Parathyroid adenoma (tissue), 2 donors: Measurements from ENCODE around the gene GNPDA2.

Source experiments
- H2AFZ ChIP-seq: fragments of 300-600 bp; sonication (generic); one replicate; pipeline ENCODE4 v1.7.0; 2017; ENCODE audit warnings: antibody characterized with exemption, mild to moderate bottlenecking
- H3K27ac ChIP-seq: fragments of 300-600 bp; sonication (generic); one replicate; pipeline ENCODE4 v1.7.0; 2017
- H3K27me3 ChIP-seq: fragments of 300-600 bp; sonication (generic); one replicate; pipeline ENCODE4 v1.7.0; 2017; ENCODE audit warnings: low read length; ENCODE audit not compliant: control insufficient read depth, insufficient read depth
- H3K36me3 ChIP-seq: fragments of 300-600 bp; sonication (generic); one replicate; pipeline ENCODE4 v1.7.0; 2017; ENCODE audit warnings: low read length; ENCODE audit not compliant: control insufficient read depth, insufficient read depth
- H3K4me1 ChIP-seq: fragments of 300-600 bp; sonication (generic); one replicate; pipeline ENCODE4 v1.7.0; 2017; ENCODE audit warnings: control low read depth
- H3K4me2 ChIP-seq: fragments of 300-600 bp; sonication (generic); one replicate; pipeline ENCODE4 v1.7.0; 2017; ENCODE audit warnings: low read length
- H3K4me3 ChIP-seq: fragments of 300-600 bp; sonication (generic); one replicate; pipeline ENCODE4 v1.7.0; 2017; ENCODE audit warnings: low read depth, low read length
- H3K79me2 ChIP-seq: fragments of 300-600 bp; sonication (generic); one replicate; pipeline ENCODE4 v1.7.0; 2017; ENCODE audit warnings: control low read depth
- H3K9ac ChIP-seq: fragments of 300-600 bp; sonication (generic); one replicate; pipeline ENCODE4 v1.7.0; 2017; ENCODE audit warnings: mild to moderate bottlenecking
- H3K9me3 ChIP-seq: fragments of 300-600 bp; sonication (generic); one replicate; pipeline ENCODE4 v1.7.0; 2017; ENCODE audit warnings: low read length; ENCODE audit not compliant: control insufficient read depth
- CTCF ChIP-seq: fragments of 300-600 bp; sonication (generic); IDR thresholded peaks from one replicate; pipeline ENCODE4 v1.7.0; 2017; ENCODE audit warnings: antibody characterized with exemption, mild to moderate bottlenecking
- donor health status: primary hyperparathyroidism.

The GNPDA2 gene

GRCh38 chr4:44722001-44722400 lies 4.4 kb downstream of the GNPDA2 start:
- no peak overlapping the region for H2AFZ ChIP-seq
- H3K9ac ChIP-seq, result no peak overlapping the region
- H3K27ac ChIP-seq, result no peak overlapping the region
- no peak overlapping the region for H3K4me3 ChIP-seq
- H3K9me3 ChIP-seq, result no peaks in the 10 kb centered on the region
- no peaks in the 10 kb centered on the region for H3K79me2 ChIP-seq
- no peak overlapping the region for H3K4me2 ChIP-seq
- no peaks in the 10 kb centered on the region for H3K27me3 ChIP-seq
- no peaks in the 10 kb centered on the region for H3K36me3 ChIP-seq
- no peak for TF ChIP-seq CTCF
- no peaks in the 10 kb centered on the region for H3K4me1 ChIP-seq

GRCh38 chr4:44720371-44720770 lies 6.0 kb downstream of the GNPDA2 start:
- TF ChIP-seq CTCF, result no peak
- Histone ChIP-seq H2AFZ (no peak overlapping the region), H3K9ac (no peak overlapping the region), H3K27me3 (no peaks in the 10 kb centered on the region), H3K36me3 (no peaks in the 10 kb centered on the region), H3K9me3 (no peaks in the 10 kb centered on the region), H3K79me2 (no peaks in the 10 kb centered on the region), H3K4me2 (no peak overlapping the region), H3K4me3 (no peak overlapping the region), H3K27ac (no peak overlapping the region), H3K4me1 (no peaks in the 10 kb centered on the region)

- Histone ChIP-seq H3K4me3 (no peak overlapping the region), H3K4me1 (no peaks in the 10 kb centered on the region), H3K27ac (no peak overlapping the region), H2AFZ (no peak overlapping the region), H3K9ac (no peak overlapping the region), H3K79me2 (no peaks in the 10 kb centered on the region), H3K27me3 (no peaks in the 10 kb centered on the region), H3K36me3 (no peaks in the 10 kb centered on the region), H3K4me2 (no peak overlapping the region), H3K9me3 (no peaks in the 10 kb centered on the region)
- TF ChIP-seq CTCF, result no peak
Observed at GRCh38 chr4:44716597-44716996, 9.8 kb downstream of the GNPDA2 start.

GRCh38 chr4:44713125-44713524 lies 13.2 kb downstream of the GNPDA2 start:
- no peak overlapping the region for H3K4me2 ChIP-seq
- H3K79me2 ChIP-seq, result no peaks in the 10 kb centered on the region
- no peak overlapping the region for H3K9ac ChIP-seq
- H3K9me3 ChIP-seq, result no peaks in the 10 kb centered on the region
- H2AFZ ChIP-seq, result no peak overlapping the region
- H3K27me3 ChIP-seq, result no peaks in the 10 kb centered on the region
- no peaks in the 10 kb centered on the region for H3K36me3 ChIP-seq
- no peak overlapping the region for H3K4me3 ChIP-seq
- no peak for TF ChIP-seq CTCF
- no peaks in the 10 kb centered on the region for H3K4me1 ChIP-seq
- no peak overlapping the region for H3K27ac ChIP-seq

GRCh38 chr4:44704673-44705072 lies 21.7 kb downstream of the GNPDA2 start:
- no peaks in the 10 kb centered on the region for H3K79me2 ChIP-seq
- no peak overlapping the region for H2AFZ ChIP-seq
- no peaks in the 10 kb centered on the region for H3K36me3 ChIP-seq
- no peak overlapping the region for H3K4me2 ChIP-seq
- no peak overlapping the region for H3K4me3 ChIP-seq
- H3K4me1 ChIP-seq, result no peaks in the 10 kb centered on the region
- H3K27me3 ChIP-seq, result no peaks in the 10 kb centered on the region
- no peak for TF ChIP-seq CTCF
- H3K27ac ChIP-seq, result no peak overlapping the region
- no peak overlapping the region for H3K9ac ChIP-seq
- no peaks in the 10 kb centered on the region for H3K9me3 ChIP-seq
